GM18511 (cell line): Measurements from ENCODE around the gene CALML6.
"Not testable (repeated sequence)": the region's sequence is repeated elsewhere in the genome, so short reads cannot be mapped to it uniquely, and the experiment has no call there.

Experiments used
- ATAC-seq: cut with Tn5 transposase; IDR thresholded peaks from one replicate; pipeline ENCODE4 v1.9.1; 2021; ENCODE audit warnings: mild to moderate bottlenecking, moderate library complexity; ENCODE audit not compliant: unreplicated experiment

The CALML6 gene

DNA sequence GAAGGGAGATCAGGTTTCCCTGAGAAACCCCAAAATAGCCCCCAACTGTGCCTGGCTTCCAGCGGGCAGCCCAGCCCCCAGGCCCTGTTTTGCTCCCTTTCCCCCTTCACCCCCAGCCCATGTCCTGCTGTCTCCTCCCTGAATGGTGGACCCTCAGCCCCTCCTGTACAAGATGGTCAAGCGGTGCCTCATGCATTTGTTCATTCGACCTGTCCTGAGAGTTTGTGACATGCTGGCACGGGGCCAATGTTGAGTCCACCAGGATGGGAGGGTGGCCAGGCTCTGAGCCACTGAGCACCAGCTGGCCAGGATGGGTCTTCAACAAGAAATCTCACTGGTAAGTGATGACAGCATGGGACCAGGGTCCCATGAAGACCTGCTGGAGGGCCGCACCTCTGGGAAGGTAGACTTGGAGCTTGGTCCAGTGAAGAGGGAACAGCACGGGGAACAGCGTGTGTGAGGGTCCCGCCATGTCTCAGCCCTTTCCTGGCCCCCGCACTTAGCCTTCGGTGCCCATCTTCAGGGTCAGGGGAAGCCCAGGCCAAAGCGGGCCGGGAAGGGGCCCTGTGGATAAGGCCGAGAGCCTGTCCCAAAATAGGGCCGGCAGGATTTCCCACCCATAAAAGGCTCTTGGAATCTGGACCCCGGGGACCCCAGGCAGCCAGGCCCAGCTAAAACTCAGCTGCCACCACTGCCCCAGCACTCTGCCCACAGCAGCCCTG is at the start of gene CALML6:
Gene CALML6 (plus strand): TSS at position 290 of the 722 bp plus-strand sequence. CDS start 21 bp downstream, at position 311.
- ATAC-seq = no peak

- no peak for ATAC-seq
These were observed 47.9 kb upstream of the CALML6 start for GRCh38 chr1:1867164-1867563.

DNA sequence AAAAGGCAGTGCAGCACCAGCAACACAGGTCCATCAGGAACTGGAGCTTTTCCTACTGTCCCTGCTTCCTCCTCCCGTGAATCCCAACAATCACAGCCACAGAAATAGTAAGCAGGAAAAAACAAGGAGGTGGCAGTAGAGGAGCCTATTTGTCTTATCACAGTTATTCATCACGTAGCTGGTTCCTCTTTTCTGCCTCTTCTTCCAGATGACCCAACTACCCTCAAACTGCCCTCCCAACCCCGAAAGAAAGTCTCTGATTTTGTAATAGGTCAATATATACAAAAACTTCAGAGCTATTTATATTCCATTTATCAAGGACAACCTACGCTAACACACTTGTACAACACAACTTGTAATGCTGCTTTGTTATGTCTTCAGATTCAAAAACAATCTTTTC is 45.6 kb upstream of the CALML6 start:
- ATAC-seq = no peak

DNA sequence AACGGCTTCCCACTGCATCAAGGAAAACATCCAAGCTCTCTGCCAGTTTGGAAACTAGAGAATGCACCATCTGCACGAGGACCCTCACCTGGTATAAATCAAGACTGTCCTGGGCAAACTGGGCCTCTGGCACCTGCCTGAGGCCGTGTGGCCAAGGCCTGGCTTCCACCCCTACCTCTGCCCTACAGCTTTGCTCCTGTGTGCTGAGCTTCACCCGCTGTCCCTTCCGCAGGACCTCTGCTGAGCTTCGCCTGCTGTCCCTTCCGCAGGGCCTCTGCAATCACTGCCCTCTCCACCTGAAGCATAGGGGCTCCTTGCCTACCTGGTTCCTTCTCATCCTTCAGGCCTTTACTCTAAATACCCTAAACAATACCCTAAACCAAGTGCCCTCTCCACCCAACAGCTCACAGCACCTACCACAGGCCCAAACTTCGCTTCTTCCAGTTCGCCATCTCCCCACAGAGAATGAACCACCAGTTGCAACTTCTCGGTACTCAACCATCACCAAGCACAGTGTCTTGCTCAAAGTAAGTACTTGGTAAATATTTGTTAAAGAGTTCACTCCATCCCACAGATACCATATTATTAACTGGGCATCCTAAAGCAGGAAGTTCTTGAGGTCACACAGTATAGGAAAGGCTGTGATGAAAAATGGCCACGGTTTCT is 42.6 kb upstream of the CALML6 start:
- no peak for ATAC-seq

GRCh38 chr1:1873186-1873585 is 41.9 kb upstream of the CALML6 start:
- no peak for ATAC-seq

- ATAC-seq = no peak
These were observed 40.2 kb upstream of the CALML6 start for GRCh38 chr1:1874901-1875300.

DNA sequence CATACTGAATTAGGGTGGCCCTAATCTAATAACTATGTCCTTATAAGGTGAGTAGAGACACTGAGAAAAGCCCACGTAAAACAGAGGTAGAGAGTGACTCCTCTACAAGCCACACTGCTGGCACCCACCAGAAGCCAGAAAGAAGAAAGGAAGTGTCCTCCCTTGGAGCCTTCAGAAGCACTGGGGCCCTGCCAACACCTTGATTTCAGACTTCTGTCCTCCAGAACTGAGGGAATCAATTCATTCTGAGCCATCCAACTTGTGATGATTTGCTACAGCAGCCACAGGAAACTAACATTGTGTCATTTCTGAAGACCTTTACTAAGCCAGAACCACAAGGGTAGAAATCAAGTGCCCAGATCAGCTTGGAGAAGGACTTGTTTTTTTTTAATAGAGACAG is 39.1 kb upstream of the CALML6 start:
- no peak for ATAC-seq

GRCh38 chr1:1876335-1876930 is 38.6 kb upstream of the CALML6 start:
- no peak for ATAC-seq

DNA sequence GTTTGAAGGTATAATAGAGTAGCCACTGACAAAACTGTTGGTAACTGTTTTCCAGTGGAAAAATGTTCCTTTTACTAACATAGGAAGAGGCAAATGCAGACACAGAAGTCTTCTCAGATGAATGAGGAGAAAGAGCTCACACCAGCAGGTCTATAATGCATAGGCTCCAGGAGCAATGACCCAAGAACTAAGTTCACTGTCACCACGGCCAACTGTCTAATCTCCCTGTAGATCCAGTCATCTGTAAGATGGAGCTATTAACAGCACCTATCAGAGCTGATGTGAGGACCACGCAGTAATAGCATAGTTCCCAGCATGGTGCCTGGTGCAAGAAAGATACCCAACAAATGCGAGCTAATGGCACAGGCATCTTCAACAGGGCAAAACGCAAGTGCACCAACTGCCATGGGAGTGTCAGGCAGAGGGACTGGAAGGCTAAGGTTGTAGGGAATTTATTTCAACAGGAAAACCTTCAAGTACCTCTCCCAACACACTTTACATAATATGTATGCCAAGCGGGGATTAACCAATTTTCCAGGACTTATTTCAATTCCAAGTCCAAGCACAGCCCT is 37.1 kb upstream of the CALML6 start:
- ATAC-seq = no peak

DNA sequence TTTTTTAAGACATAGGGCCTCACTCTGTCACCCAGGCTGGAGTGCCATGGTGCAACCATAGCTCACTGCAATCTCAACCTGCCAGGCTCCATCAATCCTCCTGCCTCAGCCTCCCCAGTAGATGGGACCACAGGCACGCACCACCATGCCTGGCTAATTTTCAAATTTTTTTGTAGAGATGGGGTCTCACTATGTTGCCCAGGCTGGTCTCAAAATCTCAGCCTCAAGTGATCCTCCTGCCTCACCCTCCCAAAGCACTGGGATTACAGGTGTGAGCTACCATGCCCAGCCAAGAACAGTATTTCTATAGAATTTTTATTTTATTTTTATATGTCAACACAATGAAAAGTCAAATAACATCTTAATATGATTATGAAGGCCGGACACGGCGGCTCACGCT is 35.1 kb upstream of the CALML6 start:
- no peak for ATAC-seq

GRCh38 chr1:1880617-1881312 is 34.3 kb upstream of the CALML6 start:
- no peak for ATAC-seq

- no peak for ATAC-seq
These were observed 33.3 kb upstream of the CALML6 start for GRCh38 chr1:1881727-1882126.

DNA sequence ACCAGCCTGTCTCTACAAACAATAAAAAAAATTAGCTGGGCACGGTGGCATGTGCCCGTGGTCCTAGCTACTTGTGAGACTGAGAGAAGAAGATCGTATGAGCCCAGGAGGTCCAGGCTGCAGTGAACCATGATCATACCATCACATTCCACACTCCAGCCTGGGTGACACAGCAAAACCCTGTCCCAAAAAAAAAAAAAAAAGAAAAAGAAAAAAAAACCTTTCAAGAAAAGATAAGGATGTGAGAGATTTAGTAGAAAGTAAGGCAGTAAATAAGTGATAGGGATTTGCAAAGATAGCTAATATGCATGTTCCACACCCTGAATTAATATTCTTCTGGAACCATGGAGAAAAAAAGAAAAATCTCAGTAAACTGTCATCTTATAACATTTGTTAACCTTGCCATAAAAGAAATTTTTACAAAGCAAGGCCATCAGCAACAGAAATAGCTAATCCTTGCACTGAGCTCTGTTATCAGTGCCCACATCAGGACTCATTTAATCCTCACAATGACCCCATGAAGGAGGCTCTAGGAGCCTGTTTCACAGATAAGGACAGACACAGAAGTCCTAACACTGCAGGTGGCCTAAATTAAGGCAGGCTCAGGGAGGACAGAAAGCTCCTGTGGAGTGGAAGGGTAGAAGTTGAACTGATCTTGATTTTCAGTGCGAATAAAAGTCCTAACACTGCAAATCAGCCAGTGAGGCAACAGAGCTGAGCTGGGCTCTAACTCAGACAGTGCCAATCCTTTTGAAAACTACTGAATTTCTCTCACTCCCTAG is 31.8 kb upstream of the CALML6 start:
- no peak for ATAC-seq

GRCh38 chr1:1883890-1884289 is 31.2 kb upstream of the CALML6 start:
- not testable (repeated sequence) for ATAC-seq

- no peak for ATAC-seq
These were observed 25.8 kb upstream of the CALML6 start for GRCh38 chr1:1889090-1889750.

DNA sequence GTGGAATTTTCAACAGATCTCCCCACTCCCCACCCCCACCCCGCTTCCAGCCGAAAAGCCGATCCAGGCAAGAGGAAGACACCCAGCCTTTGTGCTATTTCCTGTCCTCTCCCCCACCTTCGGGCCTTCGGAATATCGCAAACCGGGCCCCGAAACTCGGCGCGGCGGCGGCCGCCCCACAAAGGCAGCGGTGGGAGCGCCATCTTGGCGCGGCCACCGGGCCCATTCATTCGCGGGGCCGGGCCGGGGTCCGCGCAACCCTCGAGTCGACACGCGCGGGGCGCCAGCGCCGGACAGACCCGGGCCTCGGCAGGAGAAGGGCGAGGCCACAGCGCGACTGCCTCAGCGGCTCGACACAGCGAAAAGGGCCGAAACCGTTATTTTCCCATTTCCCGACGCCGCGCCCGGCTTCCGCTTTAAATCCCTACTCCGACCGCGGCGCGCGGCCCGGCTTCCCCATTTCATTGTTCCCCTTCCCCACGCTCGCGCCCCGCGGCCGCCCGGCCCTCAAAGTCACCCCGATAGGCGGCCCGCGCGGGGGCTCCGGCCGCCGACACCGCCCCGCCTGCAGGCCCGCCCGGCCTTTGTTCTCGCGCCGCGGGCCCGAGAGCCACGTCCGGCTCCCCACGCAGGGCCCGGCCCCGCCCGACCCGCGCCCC is 25.1 kb upstream of the CALML6 start:
- peak; percentile 41 for ATAC-seq

DNA sequence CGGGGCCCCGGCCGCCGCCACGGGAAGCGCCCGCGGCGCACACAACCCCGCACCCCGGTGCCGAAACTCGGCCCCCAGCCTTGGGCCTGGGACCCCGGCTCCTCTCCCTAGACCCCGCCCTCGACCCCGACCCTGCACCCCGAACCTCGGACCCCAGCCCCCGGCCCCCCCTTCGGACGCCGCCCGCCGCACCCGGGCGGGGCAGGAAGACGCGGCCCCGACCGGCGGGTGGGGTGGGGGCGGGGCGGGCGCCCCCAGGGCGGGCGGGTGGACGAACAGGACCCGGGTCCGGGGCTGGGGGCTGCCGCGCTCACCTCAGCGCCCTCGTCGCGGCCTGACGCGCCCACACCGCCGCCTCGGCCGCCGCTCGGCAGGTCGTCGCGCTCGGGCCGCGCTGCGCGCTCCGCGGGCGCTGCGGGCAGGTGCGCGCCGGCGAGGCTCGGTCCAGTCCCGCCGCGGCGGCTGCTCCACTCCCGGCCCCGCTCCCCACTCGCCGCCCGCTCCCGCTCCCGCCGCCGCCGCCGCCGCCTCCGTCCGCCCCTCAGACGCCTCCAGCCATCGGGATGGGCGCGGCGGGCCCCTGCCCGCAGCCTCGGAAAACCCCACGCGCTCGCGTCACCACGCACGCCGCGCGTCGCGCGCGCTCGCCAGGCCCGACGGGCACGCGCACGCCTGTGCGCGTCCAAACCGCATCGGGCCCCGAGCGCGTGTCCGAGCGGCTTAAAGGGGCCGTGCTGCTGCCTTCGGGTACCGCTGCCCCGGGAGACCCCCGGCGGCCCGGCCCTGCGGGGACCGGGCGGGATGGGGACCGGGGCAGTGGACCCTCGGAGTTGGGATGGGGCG is 24.3 kb upstream of the CALML6 start, which contains the start of gene GNB1:
Gene GNB1 (minus strand): TSS at position 582 of the 843 bp plus-strand sequence. CDS start 65,634 bp downstream, outside the sequence.
- ATAC-seq = peak; percentile 70

DNA sequence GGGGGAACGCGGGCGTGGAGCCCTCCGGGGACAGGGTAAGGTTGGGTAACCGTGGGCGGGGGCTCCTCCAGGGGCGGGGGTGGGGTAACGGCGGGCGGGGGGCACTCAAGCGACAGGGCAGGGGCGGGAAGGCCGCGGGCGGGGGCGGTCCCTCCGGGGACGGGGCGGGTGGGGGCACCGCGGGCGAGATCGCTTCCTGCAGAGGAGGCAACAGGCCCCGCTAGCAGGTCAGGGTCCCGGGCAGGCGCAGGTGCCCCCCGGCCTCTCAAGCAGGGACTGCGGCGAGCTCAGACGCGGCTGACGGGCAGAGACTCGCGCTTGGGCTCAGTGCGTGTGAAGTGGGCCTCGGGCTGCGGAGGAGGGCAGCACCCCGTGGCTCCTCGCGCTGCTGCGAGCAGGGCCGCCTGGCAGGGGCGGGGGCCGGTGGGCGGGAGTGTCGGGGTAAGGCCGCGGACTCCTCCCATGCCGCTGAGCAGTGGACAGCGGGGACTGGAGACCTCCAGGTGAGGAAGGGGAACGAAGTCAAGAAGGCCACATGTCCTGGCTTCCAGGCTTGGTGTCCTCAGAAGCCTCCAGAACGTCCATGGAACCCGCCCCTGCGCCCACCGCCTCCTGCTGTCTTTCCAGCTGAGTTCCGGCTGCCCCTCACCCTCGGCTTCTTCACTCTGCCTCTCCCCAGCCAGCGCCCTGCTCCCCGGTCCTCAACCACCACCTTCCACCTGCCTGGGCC is 23.5 kb upstream of the CALML6 start:
- ATAC-seq = peak; percentile 25
